ENCODE results near the gene RS1.

DNA sequence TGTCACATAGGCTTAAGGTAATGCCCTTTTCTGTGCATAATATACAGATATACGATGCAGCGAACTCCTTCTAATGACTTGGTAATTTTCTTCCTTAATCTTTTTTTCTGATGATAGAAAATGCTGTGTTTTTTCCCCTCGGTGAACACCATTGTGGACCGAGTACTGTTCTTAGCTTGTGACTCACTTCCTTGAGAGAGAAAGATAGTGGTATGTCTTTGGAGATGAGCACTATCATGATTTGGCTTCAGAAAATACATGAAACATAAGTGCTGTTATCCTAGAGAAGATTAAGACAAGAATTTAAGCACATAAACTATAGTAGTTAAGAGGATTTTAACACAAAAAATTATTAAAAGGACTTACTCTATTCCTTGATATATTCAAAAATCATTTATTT is 63.9 kb downstream of the RS1 start:
- TF ChIP-seq, protein P1, sequence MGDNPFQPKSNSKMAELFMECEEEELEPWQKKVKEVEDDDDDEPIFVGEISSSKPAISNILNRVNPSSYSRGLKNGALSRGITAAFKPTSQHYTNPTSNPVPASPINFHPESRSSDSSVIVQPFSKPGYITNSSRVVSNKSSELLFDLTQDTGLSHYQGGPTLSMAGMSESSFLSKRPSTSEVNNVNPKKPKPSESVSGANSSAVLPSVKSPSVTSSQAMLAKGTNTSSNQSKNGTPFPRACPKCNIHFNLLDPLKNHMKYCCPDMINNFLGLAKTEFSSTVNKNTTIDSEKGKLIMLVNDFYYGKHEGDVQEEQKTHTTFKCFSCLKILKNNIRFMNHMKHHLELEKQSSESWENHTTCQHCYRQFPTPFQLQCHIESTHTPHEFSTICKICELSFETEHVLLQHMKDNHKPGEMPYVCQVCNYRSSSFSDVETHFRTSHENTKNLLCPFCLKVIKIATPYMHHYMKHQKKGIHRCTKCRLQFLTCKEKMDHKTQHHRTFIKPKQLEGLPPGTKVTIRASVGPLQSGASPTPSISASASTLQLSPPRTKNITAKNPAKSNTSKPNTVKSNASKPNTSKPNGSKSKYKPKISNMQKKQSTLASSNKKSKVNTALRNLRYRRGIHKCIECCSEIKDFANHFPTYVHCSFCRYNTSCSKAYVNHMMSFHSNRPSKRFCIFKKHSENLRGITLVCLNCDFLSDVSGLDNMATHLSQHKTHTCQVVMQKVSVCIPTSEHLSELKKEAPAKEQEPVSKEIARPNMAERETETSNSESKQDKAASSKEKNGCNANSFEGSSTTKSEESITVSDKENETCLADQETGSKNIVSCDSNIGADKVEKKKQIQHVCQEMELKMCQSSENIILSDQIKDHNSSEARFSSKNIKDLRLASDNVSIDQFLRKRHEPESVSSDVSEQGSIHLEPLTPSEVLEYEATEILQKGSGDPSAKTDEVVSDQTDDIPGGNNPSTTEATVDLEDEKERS (tag by site-specific recombination; IDR thresholded peaks at IDR 0.05), result no peak
- no peak for TF ChIP-seq ZNF202 (tag by site-specific recombination; IDR thresholded peaks at IDR 0.05; ENCODE audit: borderline replicate concordance)
- TF ChIP-seq ZNF624 (tag by site-specific recombination; IDR thresholded peaks at IDR 0.05), result no peak
- no peak for TF ChIP-seq TCF7L2 (IDR thresholded peaks at IDR 0.05; ENCODE audit: borderline replicate concordance, low read depth, low read length)
- no peak for TF ChIP-seq PRDM1 (tag by site-specific recombination; IDR thresholded peaks at IDR 0.05)
- TF ChIP-seq ZNF140 (tag by site-specific recombination; IDR thresholded peaks at IDR 0.05), result no peak
- no peak for TF ChIP-seq ZNF133 (tag by site-specific recombination; IDR thresholded peaks at IDR 0.05)
- TF ChIP-seq ZNF521 (tag by site-specific recombination; IDR thresholded peaks at IDR 0.05), result no peak
- TF ChIP-seq, protein P2, sequence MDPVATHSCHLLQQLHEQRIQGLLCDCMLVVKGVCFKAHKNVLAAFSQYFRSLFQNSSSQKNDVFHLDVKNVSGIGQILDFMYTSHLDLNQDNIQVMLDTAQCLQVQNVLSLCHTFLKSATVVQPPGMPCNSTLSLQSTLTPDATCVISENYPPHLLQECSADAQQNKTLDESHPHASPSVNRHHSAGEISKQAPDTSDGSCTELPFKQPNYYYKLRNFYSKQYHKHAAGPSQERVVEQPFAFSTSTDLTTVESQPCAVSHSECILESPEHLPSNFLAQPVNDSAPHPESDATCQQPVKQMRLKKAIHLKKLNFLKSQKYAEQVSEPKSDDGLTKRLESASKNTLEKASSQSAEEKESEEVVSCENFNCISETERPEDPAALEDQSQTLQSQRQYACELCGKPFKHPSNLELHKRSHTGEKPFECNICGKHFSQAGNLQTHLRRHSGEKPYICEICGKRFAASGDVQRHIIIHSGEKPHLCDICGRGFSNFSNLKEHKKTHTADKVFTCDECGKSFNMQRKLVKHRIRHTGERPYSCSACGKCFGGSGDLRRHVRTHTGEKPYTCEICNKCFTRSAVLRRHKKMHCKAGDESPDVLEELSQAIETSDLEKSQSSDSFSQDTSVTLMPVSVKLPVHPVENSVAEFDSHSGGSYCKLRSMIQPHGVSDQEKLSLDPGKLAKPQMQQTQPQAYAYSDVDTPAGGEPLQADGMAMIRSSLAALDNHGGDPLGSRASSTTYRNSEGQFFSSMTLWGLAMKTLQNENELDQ (tag by site-specific recombination; IDR thresholded peaks at IDR 0.05; ENCODE audit: low read depth), result no peak
- TF ChIP-seq, protein P3, sequence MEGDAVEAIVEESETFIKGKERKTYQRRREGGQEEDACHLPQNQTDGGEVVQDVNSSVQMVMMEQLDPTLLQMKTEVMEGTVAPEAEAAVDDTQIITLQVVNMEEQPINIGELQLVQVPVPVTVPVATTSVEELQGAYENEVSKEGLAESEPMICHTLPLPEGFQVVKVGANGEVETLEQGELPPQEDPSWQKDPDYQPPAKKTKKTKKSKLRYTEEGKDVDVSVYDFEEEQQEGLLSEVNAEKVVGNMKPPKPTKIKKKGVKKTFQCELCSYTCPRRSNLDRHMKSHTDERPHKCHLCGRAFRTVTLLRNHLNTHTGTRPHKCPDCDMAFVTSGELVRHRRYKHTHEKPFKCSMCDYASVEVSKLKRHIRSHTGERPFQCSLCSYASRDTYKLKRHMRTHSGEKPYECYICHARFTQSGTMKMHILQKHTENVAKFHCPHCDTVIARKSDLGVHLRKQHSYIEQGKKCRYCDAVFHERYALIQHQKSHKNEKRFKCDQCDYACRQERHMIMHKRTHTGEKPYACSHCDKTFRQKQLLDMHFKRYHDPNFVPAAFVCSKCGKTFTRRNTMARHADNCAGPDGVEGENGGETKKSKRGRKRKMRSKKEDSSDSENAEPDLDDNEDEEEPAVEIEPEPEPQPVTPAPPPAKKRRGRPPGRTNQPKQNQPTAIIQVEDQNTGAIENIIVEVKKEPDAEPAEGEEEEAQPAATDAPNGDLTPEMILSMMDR (tag by site-specific recombination; IDR thresholded peaks at IDR 0.05), result no peak
- no peak for TF ChIP-seq KLF16 (tag by site-specific recombination; IDR thresholded peaks at IDR 0.05)
- TF ChIP-seq ZNF433 (tag by site-specific recombination; IDR thresholded peaks at IDR 0.05; ENCODE audit: low read depth), result no peak
- TF ChIP-seq YY1 (tag by site-specific recombination; IDR thresholded peaks at IDR 0.05), result no peak
- TF ChIP-seq ZNF549 (tag by site-specific recombination; IDR thresholded peaks at IDR 0.05), result no peak
